ENCODE data around the gene ACTL7B. TPM values are rescaled to one million over a fixed set of nuclear protein-coding genes. Genes with fewer than 3 reads are reported as not detected.

The ACTL7B gene
- total and polyA plus RNA-seq, 2 of the 4 experiments (the other 2 are of a cell fraction): not detected

GRCh38 chr9:108867829-108868228, 12.0 kb upstream of the ACTL7B start:
- in situ Hi-C loops (cut with MboI; ENCODE audit: low sequenced_read_pairs): no loop called here

More at GRCh38 chr9:108867829-108868228, 12.0 kb upstream of the ACTL7B start:
- Histone ChIP-seq H2BK120ac (ENCODE audit: low read depth, low read length) (no peak overlapping the region), H4K91ac (ENCODE audit: insufficient read depth, low read depth, low read length) (no peak overlapping the region), H3K4me2 (ENCODE audit: low read depth, low read length) (no peak overlapping the region), H2AFZ (replicated peaks; ENCODE audit: low read length, poor library complexity) (no peak overlapping the region), H3K4me3 (ENCODE audit: insufficient read depth, low read depth, low read length) (no peak overlapping the region), H3K79me1 (ENCODE audit: low read depth in 1 of 2, low read length in 2 of 2) (no peaks in the 10 kb centered on the region), H3K36me3 (ENCODE audit: control insufficient read depth, insufficient read depth, low read length) (peaks cover 11% of the 10 kb centered on the region), H2AK9ac (replicated peaks; ENCODE audit: low read depth, low read length, poor library complexity) (no peak overlapping the region), H4K8ac (ENCODE audit: low read depth in 2 of 2, low read length in 2 of 2) (no peak overlapping the region), H2AK5ac (ENCODE audit: low read depth, low read length) (no peak overlapping the region), H2BK20ac (ENCODE audit: low read depth, low read length) (no peak overlapping the region), H3K56ac (ENCODE audit: extremely low read depth, insufficient read depth, low read length) (no peak overlapping the region), H2BK15ac (ENCODE audit: low read depth, low read length) (no peak overlapping the region), H3K27me3 (ENCODE audit: control insufficient read depth, insufficient read depth, low read length) (no peaks in the 10 kb centered on the region), H2BK5ac (ENCODE audit: low read depth, low read length, poor library complexity, severe bottlenecking) (no peak overlapping the region), H4K5ac (ENCODE audit: low read depth, low read length) (no peak overlapping the region), H3K9me1 (ENCODE audit: insufficient read depth, low read length) (peaks cover 6% of the 10 kb centered on the region; the same call in 1 of the 2 replicates), H3K4me1 (ENCODE audit: control insufficient read depth, insufficient read depth, low read length) (peaks cover 5% of the 10 kb centered on the region; the same call in 1 of the 2 replicates), H3K23ac (ENCODE audit: low read depth, low read length) (no peak overlapping the region), H3K14ac (replicated peaks; ENCODE audit: low read depth, low read length) (no peak overlapping the region), H4K20me1 (ENCODE audit: insufficient read depth, low read length) (no peaks in the 10 kb centered on the region), H3K9ac (ENCODE audit: low read depth, low read length) (no peak overlapping the region), H3K27ac (ENCODE audit: insufficient read depth, low read length) (no peak overlapping the region), H3K4ac (ENCODE audit: low read depth, low read length) (no peak overlapping the region), H3K9me3 (ENCODE audit: control insufficient read depth, insufficient read depth, low read length) (no peaks in the 10 kb centered on the region; the same call in 1 of the 2 replicates), H3K18ac (ENCODE audit: low read depth, low read length) (no peak overlapping the region)
- CTCF ChIA-PET: no interaction called here
- ATAC-seq (ENCODE audit: low read depth) (no peak), DNase-seq (no peak)
- intact Hi-C loops (cut with micrococcal nuclease) (no loop called here), dilution Hi-C loops (cut with HindIII; ENCODE audit: low sequenced_read_pairs, unreplicated experiment) (no loop called here)
- TF ChIP-seq BHLHE40 (IDR thresholded peaks at IDR 0.05; ENCODE audit: low read depth, low read length) (no peak), USF2 (IDR thresholded peaks at IDR 0.05; ENCODE audit: low read depth, low read length) (no peak), MXI1 (IDR thresholded peaks at IDR 0.05; ENCODE audit: borderline replicate concordance, low read depth, low read length) (no peak), CTCF (conservative IDR thresholded peaks at IDR 0.05; ENCODE audit: low read depth, low read length) (no peak), FOS (IDR thresholded peaks at IDR 0.05; ENCODE audit: low read depth, low read length) (no peak), MAZ (IDR thresholded peaks at IDR 0.05; ENCODE audit: borderline replicate concordance, low read depth, low read length) (no peak), CEBPB (IDR thresholded peaks at IDR 0.05; ENCODE audit: low read depth, low read length) (no peak), RCOR1 (IDR thresholded peaks at IDR 0.05; ENCODE audit: insufficient replicate concordance, low read length) (no peak), CHD1 (IDR thresholded peaks at IDR 0.05; ENCODE audit: low read depth, low read length) (no peak), ELK1 (IDR thresholded peaks at IDR 0.05; ENCODE audit: borderline replicate concordance, low read depth, low read length) (no peak), MAFK (IDR thresholded peaks at IDR 0.05; ENCODE audit: low read depth, low read length) (no peak)
- whole genome bisulfite sequencing, 2 experiments (ENCODE audit: extremely low coverage in 2 of 2, insufficient read length in 1 of 2): 80% methylated on average over 1 of the region's 4 CpGs; no CpG with 5 or more reads in 1 of the 2 experiments
- BruUV-seq (replicated peaks): no TSS peak
- POLR2A ChIA-PET (ENCODE audit: unreplicated experiment): no interaction called here

Measured in IMR-90 (cell line).